ENCODE data around the gene BACH1. TPM values are rescaled to one million over a fixed set of nuclear protein-coding genes. Genes with fewer than 3 reads are reported as not detected.

The BACH1 gene
- total RNA-seq, 1 experiment from 2014 or later, result 20.0 TPM

DNA sequence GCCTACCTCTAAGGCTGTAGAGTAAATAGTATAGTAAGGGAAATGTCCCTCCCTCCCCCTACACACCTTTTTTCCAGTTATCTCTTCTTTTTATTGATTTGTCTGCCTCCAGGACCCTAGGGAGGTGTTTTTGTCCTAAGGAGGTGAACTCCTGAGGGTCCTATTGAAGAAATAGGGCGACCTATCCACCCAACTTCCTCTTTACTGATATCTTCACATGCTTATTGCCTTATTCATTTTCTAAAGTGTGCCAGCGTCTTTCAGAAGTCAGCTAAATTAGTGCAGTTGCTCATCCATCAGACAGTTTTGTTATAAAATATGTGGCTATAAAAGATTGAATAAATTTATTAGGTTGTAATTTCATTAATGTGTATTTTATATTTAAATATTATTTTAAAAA, 5.9 kb downstream of the BACH1 start:
- Histone ChIP-seq H3K4me3 (ENCODE audit: low read depth in 2 of 2, low read length in 2 of 2) (no peak overlapping the region), H3K27me3 (ENCODE audit: control insufficient read depth, insufficient read depth, low read length) (no peaks in the 10 kb centered on the region), H3K36me3 (ENCODE audit: control insufficient read depth, insufficient read depth, low read length) (no peaks in the 10 kb centered on the region), H3K27ac (ENCODE audit: low read length) (no peak overlapping the region), H3K9me3 (ENCODE audit: control insufficient read depth, insufficient read depth, low read depth, low read length) (no peaks in the 10 kb centered on the region), H3K4me1 (ENCODE audit: control insufficient read depth, insufficient read depth, low read length) (peaks cover 19% of the 10 kb centered on the region)
- BruUV-seq (replicated peaks), result no TSS peak
- no peak for DNase-seq (ENCODE audit: low read depth, low spot score)
- TF ChIP-seq TCF7L2 (IDR thresholded peaks at IDR 0.05; ENCODE audit: low read depth, low read length) (no peak), POLR2AphosphoS5 (IDR thresholded peaks at IDR 0.05; ENCODE audit: low read depth, low read length) (no peak), SIN3A (IDR thresholded peaks at IDR 0.05; ENCODE audit: borderline replicate concordance, insufficient read depth, low read depth, low read length) (no peak)
- TF ChIP-seq, protein P1, sequence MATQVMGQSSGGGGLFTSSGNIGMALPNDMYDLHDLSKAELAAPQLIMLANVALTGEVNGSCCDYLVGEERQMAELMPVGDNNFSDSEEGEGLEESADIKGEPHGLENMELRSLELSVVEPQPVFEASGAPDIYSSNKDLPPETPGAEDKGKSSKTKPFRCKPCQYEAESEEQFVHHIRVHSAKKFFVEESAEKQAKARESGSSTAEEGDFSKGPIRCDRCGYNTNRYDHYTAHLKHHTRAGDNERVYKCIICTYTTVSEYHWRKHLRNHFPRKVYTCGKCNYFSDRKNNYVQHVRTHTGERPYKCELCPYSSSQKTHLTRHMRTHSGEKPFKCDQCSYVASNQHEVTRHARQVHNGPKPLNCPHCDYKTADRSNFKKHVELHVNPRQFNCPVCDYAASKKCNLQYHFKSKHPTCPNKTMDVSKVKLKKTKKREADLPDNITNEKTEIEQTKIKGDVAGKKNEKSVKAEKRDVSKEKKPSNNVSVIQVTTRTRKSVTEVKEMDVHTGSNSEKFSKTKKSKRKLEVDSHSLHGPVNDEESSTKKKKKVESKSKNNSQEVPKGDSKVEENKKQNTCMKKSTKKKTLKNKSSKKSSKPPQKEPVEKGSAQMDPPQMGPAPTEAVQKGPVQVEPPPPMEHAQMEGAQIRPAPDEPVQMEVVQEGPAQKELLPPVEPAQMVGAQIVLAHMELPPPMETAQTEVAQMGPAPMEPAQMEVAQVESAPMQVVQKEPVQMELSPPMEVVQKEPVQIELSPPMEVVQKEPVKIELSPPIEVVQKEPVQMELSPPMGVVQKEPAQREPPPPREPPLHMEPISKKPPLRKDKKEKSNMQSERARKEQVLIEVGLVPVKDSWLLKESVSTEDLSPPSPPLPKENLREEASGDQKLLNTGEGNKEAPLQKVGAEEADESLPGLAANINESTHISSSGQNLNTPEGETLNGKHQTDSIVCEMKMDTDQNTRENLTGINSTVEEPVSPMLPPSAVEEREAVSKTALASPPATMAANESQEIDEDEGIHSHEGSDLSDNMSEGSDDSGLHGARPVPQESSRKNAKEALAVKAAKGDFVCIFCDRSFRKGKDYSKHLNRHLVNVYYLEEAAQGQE (IDR thresholded peaks at IDR 0.05; ENCODE audit: insufficient read depth in 1 of 2, low read depth in 2 of 2, low read length in 1 of 2), result no peak
- TF ChIP-seq, protein P2, sequence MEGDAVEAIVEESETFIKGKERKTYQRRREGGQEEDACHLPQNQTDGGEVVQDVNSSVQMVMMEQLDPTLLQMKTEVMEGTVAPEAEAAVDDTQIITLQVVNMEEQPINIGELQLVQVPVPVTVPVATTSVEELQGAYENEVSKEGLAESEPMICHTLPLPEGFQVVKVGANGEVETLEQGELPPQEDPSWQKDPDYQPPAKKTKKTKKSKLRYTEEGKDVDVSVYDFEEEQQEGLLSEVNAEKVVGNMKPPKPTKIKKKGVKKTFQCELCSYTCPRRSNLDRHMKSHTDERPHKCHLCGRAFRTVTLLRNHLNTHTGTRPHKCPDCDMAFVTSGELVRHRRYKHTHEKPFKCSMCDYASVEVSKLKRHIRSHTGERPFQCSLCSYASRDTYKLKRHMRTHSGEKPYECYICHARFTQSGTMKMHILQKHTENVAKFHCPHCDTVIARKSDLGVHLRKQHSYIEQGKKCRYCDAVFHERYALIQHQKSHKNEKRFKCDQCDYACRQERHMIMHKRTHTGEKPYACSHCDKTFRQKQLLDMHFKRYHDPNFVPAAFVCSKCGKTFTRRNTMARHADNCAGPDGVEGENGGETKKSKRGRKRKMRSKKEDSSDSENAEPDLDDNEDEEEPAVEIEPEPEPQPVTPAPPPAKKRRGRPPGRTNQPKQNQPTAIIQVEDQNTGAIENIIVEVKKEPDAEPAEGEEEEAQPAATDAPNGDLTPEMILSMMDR (IDR thresholded peaks at IDR 0.05), result no peak
- no peak for ATAC-seq
- in situ Hi-C loops (cut with HindIII; ENCODE audit: low pct_unique_long_range_greater_than_20kb, low sequenced_read_pairs), result no loop called here
- intact Hi-C loops (cut with micrococcal nuclease; ENCODE audit: unreplicated experiment), result no loop called here
- ChIA-PET POLR2A (no interaction called here), CTCF (no interaction called here)

DNA sequence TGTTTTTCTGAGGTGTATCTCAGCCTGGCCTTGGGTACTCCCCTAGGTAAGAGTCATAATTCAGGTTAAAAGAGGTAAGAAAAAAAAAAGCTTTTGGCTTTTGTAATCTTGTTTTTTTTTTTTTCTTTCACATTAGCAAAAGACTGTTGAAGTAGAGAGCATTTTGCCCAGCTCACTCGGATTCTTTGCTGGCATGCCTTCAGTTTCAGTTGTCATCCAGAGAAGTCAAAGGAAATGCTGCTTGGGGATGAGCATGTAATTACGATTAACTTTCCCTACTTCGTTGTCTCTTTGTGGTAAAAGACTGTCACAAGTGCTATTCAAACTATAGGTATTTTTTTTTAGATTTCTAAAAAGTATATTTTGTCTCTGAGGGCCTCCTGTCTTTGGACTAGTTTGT, 6.3 kb downstream of the BACH1 start:
- intact Hi-C loops (cut with micrococcal nuclease; ENCODE audit: unreplicated experiment), result no loop called here
- DNase-seq (ENCODE audit: low read depth, low spot score), result no peak
- no peak for TF ChIP-seq TCF7L2 (IDR thresholded peaks at IDR 0.05; ENCODE audit: low read depth, low read length)
- TF ChIP-seq SIN3A (IDR thresholded peaks at IDR 0.05; ENCODE audit: borderline replicate concordance, insufficient read depth, low read depth, low read length), result no peak
- TF ChIP-seq, protein P1 (IDR thresholded peaks at IDR 0.05; ENCODE audit: insufficient read depth in 1 of 2, low read depth in 2 of 2, low read length in 1 of 2), result no peak
- TF ChIP-seq, protein P2 (IDR thresholded peaks at IDR 0.05), result no peak
- TF ChIP-seq POLR2AphosphoS5 (IDR thresholded peaks at IDR 0.05; ENCODE audit: low read depth, low read length), result no peak
- Histone ChIP-seq H3K27me3 (ENCODE audit: control insufficient read depth, insufficient read depth, low read length) (no peaks in the 10 kb centered on the region), H3K4me3 (ENCODE audit: low read depth in 2 of 2, low read length in 2 of 2) (no peak overlapping the region), H3K9me3 (ENCODE audit: control insufficient read depth, insufficient read depth, low read depth, low read length) (no peaks in the 10 kb centered on the region), H3K27ac (ENCODE audit: low read length) (no peak overlapping the region), H3K4me1 (ENCODE audit: control insufficient read depth, insufficient read depth, low read length) (peaks cover 19% of the 10 kb centered on the region), H3K36me3 (ENCODE audit: control insufficient read depth, insufficient read depth, low read length) (no peaks in the 10 kb centered on the region)
- ATAC-seq, result no peak
- ChIA-PET POLR2A (interaction anchor here (0.7 kb wide), 1 partner anchor 9 kb away, joined by 6 read pairs; no protein-coding TSS in a partner anchor), CTCF (no interaction called here)
- BruUV-seq (replicated peaks), result no TSS peak
- in situ Hi-C loops (cut with HindIII; ENCODE audit: low pct_unique_long_range_greater_than_20kb, low sequenced_read_pairs), result no loop called here
